NT2/D1 (cell line): Measurements from ENCODE around the gene FAM47A.

Experiments
- SUZ12 ChIP-seq: IDR thresholded peaks from 2 replicates; pipeline ENCODE4 v1.6.1; 2011; ENCODE audit not compliant: insufficient read length, insufficient read depth; ENCODE audit errors: extremely low read depth
- YY1 ChIP-seq: IDR thresholded peaks from 2 replicates; pipeline ENCODE4 v1.6.1; 2011; ENCODE audit not compliant: insufficient read length, insufficient read depth
- ZNF274 ChIP-seq: IDR thresholded peaks from 2 replicates; pipeline ENCODE4 v1.6.1; 2011; ENCODE audit warnings: mild to moderate bottlenecking, low read depth, low read length

GRCh38 chrX:34112459-34112858, 19.7 kb downstream of the FAM47A start:
- TF ChIP-seq ZNF274 (no peak), SUZ12 (no peak), YY1 (no peak)
